Caco-2 (cell line): ENCODE measurements around the gene SLC16A2. TPM values are rescaled to one million over a fixed set of nuclear protein-coding genes. Genes with fewer than 3 reads are reported as not detected.

Experiments used
- BruUV-seq: library from RNA; stranded (reverse); fragments of 400-500 nt; replicated peaks from 2 replicates; lab custom pipeline; 2021; lab: Mats Ljungman, UMichigan
- CTCF ChIA-PET: fragments of 300-600 bp; sonication (Branson Sonifier 250); formaldehyde crosslinking; loops from one replicate; lab custom pipeline; 2022; ENCODE audit warnings: antibody characterized with exemption; lab: Charles Lee
- POLR2A ChIA-PET: fragments of 300-600 bp; sonication (Branson Sonifier 250); formaldehyde crosslinking; loops from one replicate; lab custom pipeline; 2022; ENCODE audit warnings: antibody characterized with exemption; lab: Charles Lee
- DNase-seq, 2 experiments: peaks; one replicate each; pipeline versions ENCODE4 v3.0.0 to v3.0.0-alpha.2; 2020 to 2022
- H3K27me3 ChIP-seq: replicated peaks from 2 replicates; pipeline ENCODE4 v1.6.0; 2011; ENCODE audit warnings: low read length; ENCODE audit not compliant: control insufficient read depth, insufficient read depth
- H3K36me3 ChIP-seq: 2 replicates; pipeline ENCODE4 v1.5.1; 2011; ENCODE audit warnings: low read length; ENCODE audit not compliant: control insufficient read depth, insufficient read depth
- H3K4me1 ChIP-seq: fragments of 250-450 bp; sonication (Bioruptor Pico); 2 replicates; pipeline ENCODE4 v1.5.1; 2020; ENCODE audit warnings: mild to moderate bottlenecking
- H3K4me3 ChIP-seq: 2 replicates; pipeline ENCODE4 v1.5.1; 2011; ENCODE audit warnings: low read depth, mild to moderate bottlenecking, control low read depth, low read length
- H3K9me3 ChIP-seq: fragments of 250-450 bp; sonication (Bioruptor Pico); 2 replicates; pipeline ENCODE4 v1.5.1; 2020; ENCODE audit warnings: mild to moderate bottlenecking, moderate library complexity
- H3K27ac Mint-ChIP-seq: one replicate; pipeline ENCODE4 v1.8.0; 2022; ENCODE audit warnings: mixed read lengths; ENCODE audit not compliant: unreplicated experiment
- H3K27me3 Mint-ChIP-seq: one replicate; pipeline ENCODE4 v1.8.0; 2022; ENCODE audit warnings: mixed read lengths; ENCODE audit not compliant: insufficient read depth, unreplicated experiment
- H3K36me3 Mint-ChIP-seq: one replicate; pipeline ENCODE4 v1.8.0; 2022; ENCODE audit warnings: mild to moderate bottlenecking, mixed read lengths; ENCODE audit not compliant: insufficient read depth, unreplicated experiment
- H3K4me1 Mint-ChIP-seq: one replicate; pipeline ENCODE4 v1.8.0; 2022; ENCODE audit warnings: low read depth, mixed read lengths; ENCODE audit not compliant: unreplicated experiment
- H3K4me3 Mint-ChIP-seq: one replicate; pipeline ENCODE4 v1.8.0; 2022; ENCODE audit warnings: mild to moderate bottlenecking, moderate library complexity, mixed read lengths; ENCODE audit not compliant: unreplicated experiment
- H3K9me3 Mint-ChIP-seq: one replicate; pipeline ENCODE4 v1.8.0; 2022; ENCODE audit warnings: mixed read lengths; ENCODE audit not compliant: unreplicated experiment
- intact Hi-C: fragments of 100-400 bp; cut with micrococcal nuclease; formaldehyde crosslinking; loops from one replicate; pipeline ENCODE4 v1.10.0; 2022; ENCODE audit not compliant: unreplicated experiment
- total RNA-seq: library from RNA; stranded (reverse); gene quantifications from 2 replicates; pipeline ENCODE4 v1.2.3, GENCODE V29; 2022
- TF ChIP-seq, protein P1 (sequence below), 2 experiments: fragments of 200-600 bp in 1 of 2; IDR thresholded peaks; 1 replicate in 1 of 2; 2 replicates in 1 of 2; pipeline versions ENCODE4 v1.5.1 to v1.8.0; 2011 to 2022; ENCODE audit warnings: antibody characterized with exemption in 1 of 2, control low read depth in 1 of 2, inconsistent platforms in 1 of 2, low read depth in 1 of 2, low read length in 1 of 2, mild to moderate bottlenecking in 1 of 2, moderate library complexity in 1 of 2; ENCODE audit not compliant: insufficient read depth in 1 of 2, severe bottlenecking in 1 of 2, unreplicated experiment in 1 of 2

The SLC16A2 gene
- total RNA-seq, 1 experiment from 2014 or later: 0.34 TPM

DNA sequence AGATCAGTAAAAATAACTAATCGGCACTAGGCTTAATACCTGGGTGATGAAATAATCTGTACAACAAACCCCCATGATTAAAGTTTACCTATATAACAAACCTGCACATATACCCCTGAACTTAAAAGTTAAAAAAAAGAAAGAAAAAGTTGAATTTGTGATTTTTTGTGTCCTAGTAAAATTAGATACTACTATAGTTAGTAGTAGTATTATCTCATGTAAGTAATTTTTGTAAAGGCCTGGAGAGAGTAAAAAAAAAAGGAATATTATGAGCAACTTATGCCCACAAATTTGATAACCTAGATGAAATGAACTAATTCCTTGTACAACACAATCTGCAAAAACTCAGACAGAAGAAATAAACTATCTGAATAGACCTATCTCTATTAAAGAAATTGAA is 25.7 kb upstream of the SLC16A2 start:
- H3K4me3 ChIP-seq: no peak overlapping the region
- peaks cover 6% of the 10 kb centered on the region for H3K27me3 Mint-ChIP-seq
- H3K4me1 ChIP-seq: no peaks in the 10 kb centered on the region
- no peak for DNase-seq
- no peak overlapping the region for H3K27ac Mint-ChIP-seq
- intact Hi-C loops: no loop called here
- no TSS peak for BruUV-seq
- no peak overlapping the region for H3K4me3 Mint-ChIP-seq
- no peaks in the 10 kb centered on the region for H3K36me3 Mint-ChIP-seq
- TF ChIP-seq, protein P1, sequence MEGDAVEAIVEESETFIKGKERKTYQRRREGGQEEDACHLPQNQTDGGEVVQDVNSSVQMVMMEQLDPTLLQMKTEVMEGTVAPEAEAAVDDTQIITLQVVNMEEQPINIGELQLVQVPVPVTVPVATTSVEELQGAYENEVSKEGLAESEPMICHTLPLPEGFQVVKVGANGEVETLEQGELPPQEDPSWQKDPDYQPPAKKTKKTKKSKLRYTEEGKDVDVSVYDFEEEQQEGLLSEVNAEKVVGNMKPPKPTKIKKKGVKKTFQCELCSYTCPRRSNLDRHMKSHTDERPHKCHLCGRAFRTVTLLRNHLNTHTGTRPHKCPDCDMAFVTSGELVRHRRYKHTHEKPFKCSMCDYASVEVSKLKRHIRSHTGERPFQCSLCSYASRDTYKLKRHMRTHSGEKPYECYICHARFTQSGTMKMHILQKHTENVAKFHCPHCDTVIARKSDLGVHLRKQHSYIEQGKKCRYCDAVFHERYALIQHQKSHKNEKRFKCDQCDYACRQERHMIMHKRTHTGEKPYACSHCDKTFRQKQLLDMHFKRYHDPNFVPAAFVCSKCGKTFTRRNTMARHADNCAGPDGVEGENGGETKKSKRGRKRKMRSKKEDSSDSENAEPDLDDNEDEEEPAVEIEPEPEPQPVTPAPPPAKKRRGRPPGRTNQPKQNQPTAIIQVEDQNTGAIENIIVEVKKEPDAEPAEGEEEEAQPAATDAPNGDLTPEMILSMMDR (IDR thresholded peaks at IDR 0.05; ENCODE audit: insufficient read depth in 1 of 2, low read depth in 1 of 2, low read length in 1 of 2, severe bottlenecking in 1 of 2, unreplicated experiment in 1 of 2): no peak
- no peaks in the 10 kb centered on the region for H3K27me3 ChIP-seq
- no peaks in the 10 kb centered on the region for H3K36me3 ChIP-seq
- no peaks in the 10 kb centered on the region for H3K9me3 Mint-ChIP-seq
- POLR2A ChIA-PET: no interaction called here
- no peaks in the 10 kb centered on the region for H3K9me3 ChIP-seq
- CTCF ChIA-PET: no interaction called here
- no peaks in the 10 kb centered on the region for H3K4me1 Mint-ChIP-seq

DNA sequence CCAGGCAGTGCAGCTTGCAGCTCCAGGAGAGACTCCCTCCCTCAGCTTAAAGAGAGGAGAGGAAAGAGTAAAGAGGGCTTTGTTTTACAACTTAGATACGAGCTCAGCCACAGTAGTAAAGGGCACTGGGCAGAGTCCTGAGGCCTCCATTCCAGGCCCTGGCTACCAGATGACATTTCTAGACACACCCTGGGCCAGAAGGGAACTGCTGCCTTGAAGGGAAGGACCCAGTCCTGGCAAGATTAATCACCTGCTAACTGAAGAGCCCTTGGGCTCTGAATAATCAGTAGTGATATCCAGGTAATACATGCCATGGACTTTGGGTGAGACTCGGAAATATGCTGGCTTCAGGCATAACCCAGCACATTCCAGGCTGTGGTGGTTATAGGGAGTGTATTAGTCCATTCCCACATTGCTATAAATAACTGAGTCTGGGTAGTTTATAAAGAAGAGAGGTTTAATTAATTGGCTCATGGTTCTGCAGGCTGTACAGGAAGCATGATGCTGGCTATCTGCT is 15.3 kb upstream of the SLC16A2 start:
- CTCF ChIA-PET: no interaction called here
- H3K36me3 Mint-ChIP-seq: no peaks in the 10 kb centered on the region
- no TSS peak for BruUV-seq
- H3K27me3 Mint-ChIP-seq: no peaks in the 10 kb centered on the region
- no peak overlapping the region for H3K4me3 Mint-ChIP-seq
- POLR2A ChIA-PET: no interaction called here
- TF ChIP-seq, protein P1 (IDR thresholded peaks at IDR 0.05; ENCODE audit: insufficient read depth in 1 of 2, low read depth in 1 of 2, low read length in 1 of 2, severe bottlenecking in 1 of 2, unreplicated experiment in 1 of 2): no peak
- no peak overlapping the region for H3K4me3 ChIP-seq
- no peaks in the 10 kb centered on the region for H3K9me3 ChIP-seq
- H3K27me3 ChIP-seq: no peaks in the 10 kb centered on the region
- H3K4me1 ChIP-seq: no peaks in the 10 kb centered on the region
- no peaks in the 10 kb centered on the region for H3K9me3 Mint-ChIP-seq
- no peak for DNase-seq
- intact Hi-C loops: no loop called here
- no peaks in the 10 kb centered on the region for H3K36me3 ChIP-seq
- no peaks in the 10 kb centered on the region for H3K4me1 Mint-ChIP-seq
- no peak overlapping the region for H3K27ac Mint-ChIP-seq

DNA sequence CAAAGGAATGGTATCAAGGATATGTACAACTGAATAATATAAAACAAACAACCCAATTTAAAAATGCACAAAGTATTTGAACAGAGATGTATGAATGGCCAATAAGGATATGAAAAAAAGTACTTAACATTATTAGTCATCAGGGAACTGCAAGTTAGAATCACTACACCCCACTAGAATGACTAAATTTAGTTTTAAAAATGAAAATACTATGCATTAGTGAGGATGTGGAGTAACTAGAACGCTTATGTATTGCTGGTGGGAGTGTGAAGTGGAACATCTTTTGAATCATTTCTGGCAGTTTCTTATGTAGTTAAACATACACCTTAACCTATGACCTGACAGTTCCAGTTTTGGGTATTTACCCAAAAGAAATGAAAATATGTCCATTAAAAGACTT is 13.0 kb upstream of the SLC16A2 start:
- Mint-ChIP-seq H3K36me3 (no peaks in the 10 kb centered on the region), H3K4me3 (no peak overlapping the region), H3K9me3 (no peaks in the 10 kb centered on the region), H3K27ac (no peak overlapping the region), H3K4me1 (no peaks in the 10 kb centered on the region), H3K27me3 (no peaks in the 10 kb centered on the region)
- BruUV-seq: no TSS peak
- Histone ChIP-seq H3K4me1 (no peaks in the 10 kb centered on the region), H3K27me3 (no peaks in the 10 kb centered on the region), H3K4me3 (no peak overlapping the region), H3K9me3 (no peaks in the 10 kb centered on the region), H3K36me3 (no peaks in the 10 kb centered on the region)
- ChIA-PET CTCF (no interaction called here), POLR2A (no interaction called here)
- DNase-seq: no peak
- intact Hi-C loops: no loop called here
- TF ChIP-seq, protein P1 (IDR thresholded peaks at IDR 0.05; ENCODE audit: insufficient read depth in 1 of 2, low read depth in 1 of 2, low read length in 1 of 2, severe bottlenecking in 1 of 2, unreplicated experiment in 1 of 2): no peak
